Left forelimb (tissue), 1 donor: ENCODE measurements around the gene CNDP2.

Experiments used
- DNase-seq: peaks from one replicate; pipeline ENCODE4 v3.0.0-alpha.2; 2018; ENCODE audit warnings: low spot score

The CNDP2 gene

GRCh38 chr18:74495581-74496507 lies at the start of gene CNDP2:
CNDP2 (plus strand) TSS chr18:74496363; CDS start chr18:74499974, 3,611 bp downstream.
- peak; percentile 100 for DNase-seq

DNA sequence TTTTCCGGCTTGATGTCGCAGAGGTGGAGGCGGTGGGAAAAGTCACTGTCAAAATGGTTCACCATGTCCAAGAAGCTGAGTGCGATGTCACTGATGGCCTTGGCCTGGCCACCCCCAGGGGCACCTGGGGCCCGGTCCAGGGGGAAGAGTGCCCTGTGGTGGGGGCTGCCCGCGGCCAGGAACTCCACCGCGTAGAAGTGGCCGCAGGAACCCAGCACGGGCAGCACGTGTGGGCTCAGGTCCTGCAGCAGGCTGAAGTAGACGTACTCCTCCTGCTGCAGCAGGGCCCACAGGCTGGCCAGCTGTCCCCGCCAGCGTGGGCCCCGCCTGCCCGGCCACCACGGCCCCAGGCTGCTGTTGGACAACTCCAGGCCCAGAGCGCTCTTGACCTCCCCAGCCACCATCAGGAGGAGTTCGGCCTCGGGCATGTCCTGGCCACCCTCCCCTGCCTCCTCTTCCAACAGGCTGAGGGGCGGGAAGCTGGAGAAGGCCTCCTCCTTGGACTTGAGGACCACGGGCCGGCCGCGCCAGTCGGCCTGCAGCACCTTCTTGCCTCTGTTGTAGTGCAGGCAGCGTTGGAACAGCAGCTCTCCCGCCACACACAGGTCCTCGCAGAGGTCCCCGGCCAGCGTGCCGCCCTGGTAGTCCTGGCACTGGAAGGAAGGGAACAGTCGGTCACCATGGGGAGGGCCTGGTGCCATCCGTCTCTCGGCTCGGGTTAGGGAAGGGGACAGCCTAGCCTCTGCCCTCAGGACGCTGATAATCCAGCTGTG lies 49.3 kb upstream of the CNDP2 start:
- DNase-seq, result no peak

DNA sequence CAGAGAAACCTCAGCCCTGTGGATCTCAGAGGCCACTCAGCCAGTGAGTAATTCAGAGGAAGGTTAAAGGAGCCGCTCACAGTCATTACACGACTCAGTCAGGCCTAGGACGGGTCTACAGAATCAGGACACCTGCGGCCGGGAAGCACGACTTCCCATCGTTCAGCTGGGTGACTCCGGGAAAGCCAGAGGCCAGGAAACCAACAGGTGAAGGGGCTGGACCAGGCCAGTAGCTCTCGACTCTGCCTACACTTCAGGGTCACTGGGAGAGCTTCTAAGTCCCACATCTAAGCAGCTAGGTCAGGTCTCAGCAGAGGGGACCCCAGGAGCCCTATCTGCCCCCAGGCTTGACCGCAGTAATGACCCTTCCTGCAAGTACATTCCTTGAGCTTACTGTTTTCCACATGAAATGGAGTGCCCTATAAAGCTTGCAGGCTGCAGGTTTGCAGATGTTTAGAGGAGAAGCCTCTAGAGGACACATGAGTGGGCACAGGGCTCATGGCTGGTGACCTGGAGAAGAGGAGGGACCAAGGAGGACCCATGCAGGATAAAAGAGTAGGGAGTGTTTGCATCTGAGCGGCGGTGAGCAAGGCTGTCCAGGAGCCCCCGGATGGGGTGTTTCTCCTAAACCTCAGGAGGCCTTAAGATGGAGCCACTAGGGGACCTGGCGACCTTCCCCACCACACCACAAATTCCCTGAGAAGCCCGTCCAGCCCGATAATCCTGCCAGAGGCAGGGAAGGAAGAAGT lies 48.6 kb upstream of the CNDP2 start:
- no peak for DNase-seq

- DNase-seq, result no peak
These were observed 45.5 kb upstream of the CNDP2 start for GRCh38 chr18:74450626-74451025.

GRCh38 chr18:74451148-74451547 lies 45.0 kb upstream of the CNDP2 start:
- no peak for DNase-seq

DNA sequence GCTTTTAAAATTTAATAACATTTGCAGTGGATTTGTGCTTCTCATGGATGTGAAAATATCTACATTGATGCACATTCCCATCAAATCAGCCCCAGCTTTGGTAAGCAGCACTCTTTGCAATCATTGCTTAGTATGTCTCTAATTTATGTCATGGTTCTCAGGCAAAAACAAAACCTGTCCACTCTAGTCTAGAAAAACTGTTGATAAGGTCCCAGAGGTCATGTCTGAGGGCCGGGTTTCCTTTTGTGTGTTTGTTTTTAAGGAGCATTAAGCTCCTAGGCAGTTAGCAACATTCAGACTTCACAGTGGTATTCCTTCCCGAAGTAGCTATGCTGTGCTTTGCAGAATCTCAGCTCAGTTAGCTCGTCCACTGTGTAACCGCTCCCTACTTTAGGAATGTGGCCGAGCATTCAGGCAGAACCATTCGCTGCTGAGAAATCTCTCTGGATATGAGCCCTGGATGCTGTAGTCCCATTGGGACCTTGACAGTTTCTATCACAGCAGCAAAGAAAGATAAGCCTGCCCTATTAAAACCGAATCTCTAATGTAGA lies 43.1 kb upstream of the CNDP2 start:
- DNase-seq, result no peak

DNA sequence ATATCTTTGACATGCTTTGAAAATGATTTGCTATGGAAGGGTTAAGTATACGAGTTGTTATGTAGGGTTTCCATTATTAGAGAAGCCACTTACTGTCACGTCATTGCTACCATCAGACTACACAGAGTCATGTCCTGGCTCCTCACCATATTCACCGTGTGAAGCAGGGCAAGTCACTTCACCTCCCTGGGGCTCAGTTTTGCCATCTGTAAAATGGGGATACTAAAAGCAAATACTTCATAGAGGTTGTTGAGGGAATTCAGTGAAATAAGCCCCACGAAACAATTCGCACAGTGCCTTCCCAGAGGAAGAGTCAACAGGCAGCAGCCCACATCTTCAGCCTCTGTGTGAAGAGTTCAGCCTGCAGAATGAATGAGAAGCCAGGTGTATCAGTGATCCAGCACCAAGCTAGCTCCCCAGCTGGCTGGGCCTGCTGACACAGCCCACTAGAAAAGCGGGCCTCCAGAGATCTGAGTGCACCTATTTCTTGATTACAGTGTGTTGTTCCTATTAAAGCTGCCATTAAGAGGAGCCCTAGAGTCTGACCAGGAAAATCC lies 42.4 kb upstream of the CNDP2 start:
- DNase-seq, result no peak

GRCh38 chr18:74454279-74454751 lies 41.8 kb upstream of the CNDP2 start:
- no peak for DNase-seq

GRCh38 chr18:74455386-74455785 lies 40.8 kb upstream of the CNDP2 start:
- DNase-seq, result no peak

GRCh38 chr18:74456017-74456348 lies 40.2 kb upstream of the CNDP2 start:
- DNase-seq, result no peak

GRCh38 chr18:74456349-74457042 lies 39.7 kb upstream of the CNDP2 start:
- no peak for DNase-seq

GRCh38 chr18:74457043-74457724 lies 39.0 kb upstream of the CNDP2 start, which contains the start of gene DIPK1C:
DIPK1C (minus strand) TSS chr18:74457308; CDS start chr18:74457259, 49 bp downstream.
- no peak for DNase-seq

DNA sequence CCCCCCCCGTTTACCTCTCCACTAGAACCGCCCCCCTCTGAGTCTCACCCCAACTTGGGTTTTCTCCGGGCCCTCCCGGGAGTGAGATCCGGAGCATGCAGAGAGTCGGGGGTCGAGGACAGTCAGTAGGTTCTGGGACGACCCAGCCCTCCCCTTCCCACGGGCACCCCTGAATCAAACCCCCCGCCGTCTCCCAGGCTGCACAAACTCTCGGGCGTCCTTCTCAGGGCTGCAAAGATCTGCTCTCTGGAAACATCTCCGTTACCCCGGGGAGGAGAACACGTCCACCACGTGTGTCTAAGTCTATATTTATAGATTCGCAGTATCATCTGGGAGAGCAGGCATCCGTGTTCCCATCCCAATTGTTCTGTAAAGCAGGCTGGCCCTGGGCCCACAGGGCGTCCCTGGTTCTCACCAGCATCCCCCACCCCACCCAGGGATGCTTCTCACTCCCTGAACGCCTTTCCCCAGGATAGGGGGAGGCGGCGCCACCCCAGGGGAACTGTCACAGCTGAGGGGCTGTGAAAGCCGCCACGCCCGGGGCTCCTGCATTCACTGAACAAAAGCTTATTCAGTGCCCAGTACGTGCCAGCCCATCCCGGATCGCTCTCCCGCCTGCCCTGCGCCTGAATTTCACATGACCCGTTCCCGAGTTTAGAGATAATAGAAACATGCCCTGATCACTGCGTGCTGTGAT lies 38.3 kb upstream of the CNDP2 start:
- DNase-seq, result no peak

- DNase-seq, result no peak
These were observed 36.3 kb upstream of the CNDP2 start for GRCh38 chr18:74459889-74460288.

DNA sequence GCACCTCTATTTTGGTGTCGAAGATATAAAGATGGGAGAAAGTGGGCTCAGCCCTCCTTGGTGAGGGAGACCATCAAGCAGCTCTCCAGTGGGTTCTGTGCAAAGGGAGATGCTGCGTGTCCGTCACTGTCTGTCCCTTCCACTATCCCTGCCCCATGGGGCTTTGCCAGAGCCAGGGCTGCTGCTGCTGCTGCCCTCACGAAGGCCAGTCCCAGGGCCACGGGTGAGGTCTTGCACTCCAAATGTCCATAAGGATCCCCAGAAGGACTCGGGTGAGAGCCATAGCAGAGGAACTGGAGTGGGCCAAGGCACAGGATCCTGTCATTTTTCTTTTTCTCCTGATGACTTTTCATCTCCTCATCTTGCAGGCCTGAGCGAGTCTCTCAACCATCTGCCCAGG lies 35.3 kb upstream of the CNDP2 start:
- no peak for DNase-seq

- DNase-seq, result no peak
These were observed 32.9 kb upstream of the CNDP2 start for GRCh38 chr18:74463254-74463653.

- no peak for DNase-seq
These were observed 32.2 kb upstream of the CNDP2 start for GRCh38 chr18:74463983-74464382.

GRCh38 chr18:74465775-74466174 lies 30.4 kb upstream of the CNDP2 start:
- DNase-seq, result no peak

DNA sequence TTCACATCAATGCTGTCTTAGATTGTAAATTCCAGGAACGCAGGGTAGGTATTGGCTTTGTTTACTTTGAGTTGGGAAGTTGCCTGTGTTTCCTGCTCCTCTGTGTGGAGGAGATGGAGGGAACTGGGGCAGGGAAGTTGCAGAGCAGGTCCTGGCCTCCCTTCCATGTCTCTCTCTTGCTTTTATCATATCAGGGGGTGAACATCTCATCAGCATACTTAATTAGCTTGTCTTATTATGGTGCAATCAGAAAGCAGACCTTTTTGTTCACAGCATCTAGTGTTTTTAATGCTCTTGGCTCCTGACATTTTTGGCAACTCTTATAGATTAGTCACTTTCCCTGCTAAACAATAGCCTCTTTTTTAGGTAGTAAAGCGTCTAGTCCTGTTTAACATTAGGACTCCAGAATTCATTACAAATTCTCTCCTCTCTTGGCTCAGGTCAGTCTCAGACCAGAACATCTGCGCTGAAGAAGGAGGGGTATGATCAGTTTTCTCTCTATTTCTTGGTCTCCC lies 27.6 kb upstream of the CNDP2 start:
- no peak for DNase-seq

- DNase-seq, result no peak
These were observed 23.9 kb upstream of the CNDP2 start for GRCh38 chr18:74472312-74472711.
